GM19463 (cell line): Measurements from ENCODE around the gene TOX2.

Source experiments
- ATAC-seq: cut with Tn5 transposase; IDR thresholded peaks from one replicate; pipeline ENCODE4 v1.9.1; 2021; ENCODE audit warnings: mild to moderate bottlenecking, moderate library complexity; ENCODE audit not compliant: unreplicated experiment

Gene TOX2, protein sequence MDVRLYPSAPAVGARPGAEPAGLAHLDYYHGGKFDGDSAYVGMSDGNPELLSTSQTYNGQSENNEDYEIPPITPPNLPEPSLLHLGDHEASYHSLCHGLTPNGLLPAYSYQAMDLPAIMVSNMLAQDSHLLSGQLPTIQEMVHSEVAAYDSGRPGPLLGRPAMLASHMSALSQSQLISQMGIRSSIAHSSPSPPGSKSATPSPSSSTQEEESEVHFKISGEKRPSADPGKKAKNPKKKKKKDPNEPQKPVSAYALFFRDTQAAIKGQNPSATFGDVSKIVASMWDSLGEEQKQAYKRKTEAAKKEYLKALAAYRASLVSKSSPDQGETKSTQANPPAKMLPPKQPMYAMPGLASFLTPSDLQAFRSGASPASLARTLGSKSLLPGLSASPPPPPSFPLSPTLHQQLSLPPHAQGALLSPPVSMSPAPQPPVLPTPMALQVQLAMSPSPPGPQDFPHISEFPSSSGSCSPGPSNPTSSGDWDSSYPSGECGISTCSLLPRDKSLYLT

GRCh38 chr20:43914311-43915210 lies at the start of gene TOX2:
Gene TOX2, plus strand, starts transcription at chr20:43914852. Its CDS starts 40 bp downstream, at chr20:43914892.
- peak; percentile 40 for ATAC-seq

GRCh38 chr20:43868091-43868490 lies 46.6 kb upstream of the TOX2 start:
- no peak for ATAC-seq

- no peak for ATAC-seq
Observed at GRCh38 chr20:43870484-43870883, 44.2 kb upstream of the TOX2 start.

DNA sequence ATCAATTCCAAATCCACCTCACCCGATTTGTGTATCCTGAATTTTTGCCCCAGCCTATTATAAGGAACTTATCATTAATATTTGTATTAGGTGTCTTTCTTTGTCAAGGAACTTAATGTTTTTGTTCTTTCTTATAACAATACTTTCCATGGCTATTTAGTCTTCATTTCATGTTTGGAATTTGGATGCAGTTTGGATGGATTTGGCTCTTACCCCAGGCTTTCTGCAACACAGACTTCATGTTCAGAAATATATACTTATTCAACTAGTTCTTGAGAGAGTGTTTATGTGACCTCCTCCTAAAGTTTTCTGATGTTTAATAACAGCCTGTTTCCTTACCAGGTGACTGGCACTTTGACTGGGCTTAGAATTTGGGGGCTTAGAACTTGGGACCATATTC lies 35.9 kb upstream of the TOX2 start:
- no peak for ATAC-seq

- no peak for ATAC-seq
Observed at GRCh38 chr20:43893930-43894329, 20.7 kb upstream of the TOX2 start.

DNA sequence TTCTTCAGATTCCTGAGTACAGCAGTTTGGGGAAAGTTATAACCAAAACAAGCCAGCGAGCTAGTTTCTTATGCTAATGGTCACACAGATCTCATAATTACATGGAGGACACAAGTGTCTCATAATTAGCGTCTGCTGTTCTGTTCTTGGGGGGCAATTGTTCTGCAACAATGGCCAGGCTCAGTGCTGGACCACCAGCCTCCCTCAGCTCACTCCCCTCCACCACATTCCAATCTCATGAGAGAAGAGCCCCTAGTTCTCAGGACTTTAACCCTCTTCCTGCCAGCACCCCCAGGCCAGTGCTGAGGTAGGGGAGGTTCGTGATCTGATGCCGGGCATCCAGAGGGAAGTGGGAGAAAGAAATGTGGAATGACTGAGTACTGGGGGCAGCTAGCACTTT lies 20.2 kb upstream of the TOX2 start:
- no peak for ATAC-seq

DNA sequence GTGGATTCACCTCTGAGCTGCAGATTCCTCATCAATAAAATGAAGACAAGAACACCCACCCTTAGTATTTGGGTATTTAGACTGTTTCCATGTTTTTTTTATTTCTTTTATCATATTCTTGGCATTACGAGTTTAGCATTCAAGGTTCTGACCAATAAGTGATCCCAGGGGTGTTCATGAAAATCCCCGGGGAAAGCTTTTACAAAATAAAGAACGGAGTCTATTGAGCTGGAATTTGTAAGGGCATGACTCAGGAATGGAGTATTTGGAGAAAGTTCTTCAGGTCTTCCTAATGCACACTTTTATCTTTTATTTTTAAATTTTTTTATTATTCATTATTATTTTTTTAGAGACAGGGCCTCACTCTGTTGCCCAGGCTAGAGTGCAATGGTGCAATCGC lies 19.4 kb upstream of the TOX2 start:
- no peak for ATAC-seq

- ATAC-seq = no peak
Observed at GRCh38 chr20:43899274-43900120, 15.2 kb upstream of the TOX2 start.

DNA sequence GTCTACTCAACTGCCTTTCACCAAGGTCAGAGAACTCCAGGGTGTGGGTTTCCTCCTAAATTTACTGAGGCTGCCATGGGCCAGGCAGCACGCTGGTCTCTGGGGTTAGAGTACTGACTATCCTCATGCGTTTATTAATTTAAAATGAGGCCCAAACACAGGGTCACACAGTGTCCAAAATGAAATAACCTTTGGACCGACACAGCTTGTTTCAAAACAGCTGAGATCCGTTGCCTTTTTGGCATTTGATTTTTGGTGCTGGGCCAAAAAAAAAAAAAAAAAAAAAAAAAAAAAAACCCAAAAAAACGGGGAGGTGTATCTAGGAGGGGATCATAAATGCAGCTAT lies 14.6 kb upstream of the TOX2 start:
- no peak for ATAC-seq

GRCh38 chr20:43900496-43900895 lies 14.2 kb upstream of the TOX2 start:
- no peak for ATAC-seq

DNA sequence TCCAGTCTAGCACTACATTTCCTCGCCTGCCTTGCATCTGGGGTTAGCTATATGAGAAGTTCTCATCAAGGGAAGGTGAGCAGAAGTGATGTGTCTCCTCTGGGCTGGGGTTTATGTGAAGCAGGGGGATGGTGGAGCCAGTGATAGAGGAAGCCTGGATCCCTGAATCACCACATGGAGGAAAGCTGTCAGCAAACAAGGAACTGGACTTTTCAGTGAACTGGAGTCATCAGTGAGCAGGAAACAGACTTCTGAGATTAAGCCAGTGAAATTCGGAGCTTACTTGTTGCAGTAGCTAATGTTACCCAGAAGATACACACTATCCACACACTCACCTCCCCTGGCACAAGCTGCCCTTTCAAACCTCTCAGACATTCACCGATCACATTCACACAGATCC lies 13.4 kb upstream of the TOX2 start:
- no peak for ATAC-seq

DNA sequence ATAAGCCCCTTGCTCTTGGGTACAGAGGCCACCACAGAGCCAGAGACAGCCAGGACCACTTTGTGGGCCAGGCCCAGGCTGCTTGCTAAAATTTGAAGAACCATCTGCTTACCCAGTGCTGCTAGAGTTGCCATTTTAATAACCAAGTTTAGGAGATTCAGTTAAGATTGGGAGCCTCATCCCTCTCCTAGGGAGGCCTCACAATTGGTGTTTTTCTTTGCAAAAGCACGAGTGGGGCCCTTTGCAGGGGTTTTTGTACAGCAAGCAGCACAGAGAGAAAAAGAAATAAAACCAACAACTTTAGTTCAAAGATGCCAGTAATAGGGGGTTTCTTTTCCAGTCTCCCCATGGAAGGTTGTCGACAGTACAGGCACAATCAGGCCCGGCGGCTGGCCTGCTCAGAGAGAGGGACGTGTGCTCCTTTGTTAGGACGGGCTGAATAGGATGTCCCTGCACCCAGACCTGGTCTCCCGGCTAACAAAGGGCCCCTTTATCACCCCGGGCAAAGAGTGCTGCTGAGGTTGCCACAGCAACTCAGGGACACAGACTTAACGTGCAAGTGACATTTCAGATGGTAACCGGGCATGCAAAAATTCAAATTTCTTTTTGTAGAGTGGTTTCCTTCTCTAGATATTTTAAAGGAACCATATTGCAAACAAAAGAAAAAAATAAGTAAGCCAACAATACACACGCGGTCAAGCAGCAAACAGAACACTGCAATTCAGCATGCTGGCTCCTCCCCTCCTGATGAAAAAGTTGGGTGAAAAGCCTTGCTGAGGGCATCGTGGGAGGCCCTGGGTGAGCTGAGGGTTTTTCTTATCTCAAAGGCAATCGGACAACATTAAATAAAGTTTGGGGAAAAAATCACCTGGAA lies 10.5 kb upstream of the TOX2 start:
- ATAC-seq = no peak

- ATAC-seq = no peak
Observed at GRCh38 chr20:43904827-43905177, 9.8 kb upstream of the TOX2 start.

DNA sequence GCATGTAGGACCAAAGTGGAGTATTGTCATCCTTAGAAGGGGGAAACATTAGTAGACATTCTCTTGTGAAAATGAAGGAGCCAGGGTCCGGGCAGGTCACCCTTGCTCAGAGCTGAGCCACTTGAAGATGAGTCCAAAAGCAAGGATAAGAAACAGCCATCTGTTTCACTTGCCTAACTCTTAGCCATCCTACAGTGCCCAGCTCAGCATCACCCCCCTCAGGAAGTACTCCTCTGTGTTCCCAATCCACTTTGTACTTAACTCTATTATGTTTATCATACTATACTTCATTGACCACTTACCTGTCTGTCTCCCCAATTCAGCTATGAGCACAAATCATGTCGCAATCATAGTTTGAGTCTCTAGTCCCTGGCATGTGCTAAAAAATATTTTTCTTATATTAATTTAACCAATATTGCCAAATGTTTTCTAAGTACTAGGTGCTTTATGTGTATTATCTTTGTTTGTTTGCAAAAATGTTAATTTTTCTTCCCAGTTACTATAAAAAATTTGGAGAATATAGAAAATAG lies 8.1 kb upstream of the TOX2 start:
- ATAC-seq = no peak

DNA sequence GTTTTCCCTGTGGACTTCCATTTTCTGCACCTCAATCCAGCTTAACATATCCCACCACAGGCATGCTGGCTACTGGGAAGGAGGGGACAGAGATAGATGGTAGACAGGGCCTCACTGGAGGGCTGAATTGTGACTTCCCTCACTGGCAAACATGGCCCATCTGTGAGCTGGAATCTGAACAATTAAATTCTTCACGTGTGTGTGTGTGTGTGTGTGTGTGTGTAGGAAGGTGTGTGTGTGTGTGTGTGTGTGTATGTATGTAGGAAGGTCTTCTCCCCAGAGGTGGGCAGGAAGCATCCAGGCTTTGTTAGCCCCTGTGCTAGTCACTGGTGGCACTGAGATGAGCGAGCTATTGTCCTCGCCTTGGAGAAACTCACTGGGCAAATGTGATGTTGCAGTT lies 5.4 kb upstream of the TOX2 start:
- ATAC-seq = no peak

- ATAC-seq = no peak
Observed at GRCh38 chr20:43909720-43910119, 4.9 kb upstream of the TOX2 start.

- no peak for ATAC-seq
Observed at GRCh38 chr20:43910564-43910963, 4.1 kb upstream of the TOX2 start.

DNA sequence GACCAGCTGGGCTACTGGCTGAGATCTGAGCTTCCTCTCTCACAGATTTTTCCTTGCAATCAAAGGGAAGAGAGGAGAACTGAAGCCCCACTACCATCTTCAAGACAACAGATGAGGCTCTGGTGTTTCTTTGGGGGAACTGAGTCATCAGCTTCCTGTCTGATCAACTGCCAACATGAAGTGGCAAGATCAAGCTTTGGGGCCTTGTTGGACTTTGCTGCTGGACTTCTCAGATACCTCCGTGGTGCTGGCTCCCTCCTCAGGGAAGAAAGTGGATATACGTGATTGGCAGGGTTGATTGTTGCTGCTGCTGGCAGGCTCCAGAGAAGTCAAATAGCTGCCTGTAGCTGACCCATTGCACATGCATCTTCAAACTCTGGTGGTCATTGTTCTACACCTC lies 3.6 kb upstream of the TOX2 start:
- ATAC-seq = no peak

GRCh38 chr20:43913291-43914025 lies 1.2 kb upstream of the TOX2 start:
- no peak for ATAC-seq
